Erythroblast (primary cell): ENCODE results near the gene PLAAT5.

ENCODE experiments used
- GATA1 ChIP-seq: IDR thresholded peaks from 2 replicates; pipeline ENCODE4 v1.6.1; 2011; ENCODE audit warnings: low read depth, mild to moderate bottlenecking, control low read depth, low read length, moderate library complexity
- POLR2A ChIP-seq: IDR thresholded peaks from 2 replicates; pipeline ENCODE4 v1.6.1; 2011; ENCODE audit warnings: mild to moderate bottlenecking, low read length

GRCh38 chr11:63534895-63535461 is 44.0 kb upstream of the PLAAT5 start:
- TF ChIP-seq POLR2A (no peak), GATA1 (no peak)
